ENCODE data around the gene MDH2. TPM values are rescaled to one million over a fixed set of nuclear protein-coding genes. Genes with fewer than 3 reads are reported as not detected.
"Not testable (repeated sequence)": the region's sequence is repeated elsewhere in the genome, so short reads cannot be mapped to it uniquely, and the experiment has no call there.

Gene MDH2
- total RNA-seq, 4 donors from 2014 or later: 24.3 to 88.4 (median 30.0) TPM

DNA sequence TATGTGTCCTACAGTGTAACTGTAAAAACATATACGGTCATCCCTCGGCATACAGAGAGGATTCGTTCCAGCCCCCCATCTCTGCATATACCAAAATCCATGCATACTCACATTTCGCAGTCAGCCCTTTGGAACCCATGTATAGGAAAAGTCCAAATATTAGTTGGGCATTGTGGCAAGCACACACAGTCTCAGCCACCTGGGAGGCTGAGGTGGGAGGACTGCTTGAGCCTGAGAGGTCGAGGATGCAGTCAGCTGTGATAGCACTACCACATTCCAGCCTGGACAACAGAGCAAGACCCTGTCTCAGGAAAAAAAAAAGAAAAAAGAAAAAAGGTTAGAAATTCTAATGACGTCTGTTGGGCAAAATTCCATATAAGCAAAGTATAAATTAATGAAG is 29.1 kb downstream of the MDH2 start:
- TF ChIP-seq, protein P1, sequence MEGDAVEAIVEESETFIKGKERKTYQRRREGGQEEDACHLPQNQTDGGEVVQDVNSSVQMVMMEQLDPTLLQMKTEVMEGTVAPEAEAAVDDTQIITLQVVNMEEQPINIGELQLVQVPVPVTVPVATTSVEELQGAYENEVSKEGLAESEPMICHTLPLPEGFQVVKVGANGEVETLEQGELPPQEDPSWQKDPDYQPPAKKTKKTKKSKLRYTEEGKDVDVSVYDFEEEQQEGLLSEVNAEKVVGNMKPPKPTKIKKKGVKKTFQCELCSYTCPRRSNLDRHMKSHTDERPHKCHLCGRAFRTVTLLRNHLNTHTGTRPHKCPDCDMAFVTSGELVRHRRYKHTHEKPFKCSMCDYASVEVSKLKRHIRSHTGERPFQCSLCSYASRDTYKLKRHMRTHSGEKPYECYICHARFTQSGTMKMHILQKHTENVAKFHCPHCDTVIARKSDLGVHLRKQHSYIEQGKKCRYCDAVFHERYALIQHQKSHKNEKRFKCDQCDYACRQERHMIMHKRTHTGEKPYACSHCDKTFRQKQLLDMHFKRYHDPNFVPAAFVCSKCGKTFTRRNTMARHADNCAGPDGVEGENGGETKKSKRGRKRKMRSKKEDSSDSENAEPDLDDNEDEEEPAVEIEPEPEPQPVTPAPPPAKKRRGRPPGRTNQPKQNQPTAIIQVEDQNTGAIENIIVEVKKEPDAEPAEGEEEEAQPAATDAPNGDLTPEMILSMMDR (IDR thresholded peaks at IDR 0.05): no peak
- TF ChIP-seq POLR2A (IDR thresholded peaks at IDR 0.05): no peak

DNA sequence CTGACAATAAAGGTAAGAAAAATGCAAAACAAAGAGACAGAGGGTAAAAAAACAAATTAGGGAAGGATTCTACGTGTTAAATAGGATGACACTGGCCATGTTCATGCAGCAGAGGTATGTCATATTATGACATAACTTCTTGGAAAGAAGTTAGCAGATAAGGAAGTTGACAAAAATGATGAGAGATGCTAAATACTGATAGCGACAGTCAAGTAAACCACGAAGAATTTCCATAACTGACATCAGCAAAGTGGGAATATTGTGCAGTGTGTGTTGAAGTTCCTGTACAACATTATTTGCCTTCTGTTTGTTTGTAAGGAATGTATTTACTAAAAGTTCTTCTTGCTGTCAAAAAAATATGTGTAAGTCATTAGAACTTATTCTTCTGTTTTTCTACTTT is 29.5 kb downstream of the MDH2 start:
- intact Hi-C loops (cut with DNase I; ENCODE audit: low total_unique reads): no loop called here
- no peaks in the 10 kb centered on the region for H3K36me3 ChIP-seq
- H3K27ac ChIP-seq: no peak overlapping the region
- TF ChIP-seq, protein P1 (IDR thresholded peaks at IDR 0.05): no peak
- DNase-seq: no peak
- no peak overlapping the region for H3K4me3 ChIP-seq
- H3K4me1 ChIP-seq: no peaks in the 10 kb centered on the region
- no peaks in the 10 kb centered on the region for H3K27me3 ChIP-seq
- no peaks in the 10 kb centered on the region for H3K9me3 ChIP-seq

More for the DNA sequence above, 29.1 kb downstream of the MDH2 start:
- H3K27ac ChIP-seq: no peak overlapping the region
- no peaks in the 10 kb centered on the region for H3K36me3 ChIP-seq
- intact Hi-C loops (cut with DNase I; ENCODE audit: low total_unique reads): no loop called here
- H3K4me3 ChIP-seq: no peak overlapping the region
- H3K4me1 ChIP-seq: no peaks in the 10 kb centered on the region
- no peaks in the 10 kb centered on the region for H3K27me3 ChIP-seq
- DNase-seq: no peak
- H3K9me3 ChIP-seq: no peaks in the 10 kb centered on the region

DNA sequence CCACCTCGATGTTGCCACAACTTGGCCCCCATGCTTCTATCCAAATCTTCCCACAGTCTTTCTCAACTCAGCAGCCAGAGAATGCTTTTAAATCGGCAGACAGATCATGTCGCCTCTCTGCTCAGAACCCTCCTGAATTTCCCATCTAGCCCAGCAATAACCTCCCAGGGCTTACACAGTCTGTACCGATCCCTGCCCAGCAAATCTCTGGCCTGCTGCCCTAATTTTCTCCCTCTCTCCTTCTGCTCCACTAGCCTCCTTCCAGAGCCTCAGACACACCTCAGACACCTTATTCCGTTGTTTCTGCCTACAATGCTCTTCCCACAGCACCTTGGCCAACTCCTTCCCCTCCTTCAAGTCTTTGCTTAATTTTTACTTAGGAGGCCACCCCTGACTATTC is 32.3 kb downstream of the MDH2 start:
- intact Hi-C loops (cut with DNase I; ENCODE audit: low total_unique reads): no loop called here
- DNase-seq: no peak
- Histone ChIP-seq H3K9me3 (no peaks in the 10 kb centered on the region), H3K27me3 (no peaks in the 10 kb centered on the region), H3K36me3 (no peaks in the 10 kb centered on the region), H3K4me1 (no peaks in the 10 kb centered on the region), H3K4me3 (no peak overlapping the region), H3K27ac (no peak overlapping the region)
- TF ChIP-seq, protein P1 (IDR thresholded peaks at IDR 0.05): no peak
- no peak for TF ChIP-seq POLR2A (IDR thresholded peaks at IDR 0.05)

DNA sequence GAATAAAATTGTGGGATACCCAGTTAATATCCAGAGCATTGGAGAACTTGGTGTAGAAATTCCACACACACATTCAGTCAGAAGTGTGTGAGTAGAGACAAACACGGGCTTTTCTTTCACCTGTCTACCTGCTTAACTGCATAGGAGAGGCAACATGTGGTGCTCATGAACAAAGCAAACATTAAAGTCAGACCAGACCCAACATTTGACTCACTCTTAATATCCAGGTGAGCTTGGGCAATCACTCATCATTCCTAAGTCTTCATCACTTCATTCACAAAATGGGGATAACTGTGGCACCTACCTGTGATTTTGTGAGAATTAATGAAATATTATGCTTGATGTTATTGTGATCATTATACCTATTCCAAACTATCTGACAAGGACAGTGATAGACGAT is 36.2 kb downstream of the MDH2 start:
- H3K4me3 ChIP-seq; H3K4me1 ChIP-seq; H3K27ac ChIP-seq; H3K9me3 ChIP-seq; intact Hi-C loops (cut with DNase I; ENCODE audit: low total_unique reads); DNase-seq; H3K36me3 ChIP-seq; H3K27me3 ChIP-seq: not testable (repeated sequence)

DNA sequence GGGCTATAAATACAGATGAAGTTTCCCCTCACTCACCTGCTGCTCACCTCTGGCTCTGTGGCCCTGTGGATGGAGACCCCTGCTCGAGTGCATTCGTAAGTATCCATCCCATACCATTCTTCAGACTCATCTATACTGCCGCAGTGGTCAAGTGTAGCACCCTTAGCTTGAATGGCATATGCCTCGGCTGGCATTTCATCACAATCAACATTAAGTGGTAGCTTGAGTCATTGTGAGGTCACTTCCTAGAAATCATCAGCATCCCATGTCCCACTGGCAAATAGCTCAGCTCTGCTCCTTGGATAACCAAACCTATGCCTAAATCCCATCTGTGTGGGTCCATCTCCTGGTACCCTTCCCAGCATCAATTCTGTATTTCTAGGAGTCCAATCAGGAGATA is 38.2 kb downstream of the MDH2 start:
- Histone ChIP-seq H3K4me1 (no peaks in the 10 kb centered on the region), H3K4me3 (no peak overlapping the region), H3K27ac (no peak overlapping the region), H3K36me3 (no peaks in the 10 kb centered on the region), H3K9me3 (no peaks in the 10 kb centered on the region), H3K27me3 (no peaks in the 10 kb centered on the region)
- TF ChIP-seq, protein P1 (IDR thresholded peaks at IDR 0.05): no peak
- no peak for TF ChIP-seq POLR2A (IDR thresholded peaks at IDR 0.05)
- DNase-seq: no peak
- intact Hi-C loops (cut with DNase I; ENCODE audit: low total_unique reads): no loop called here

DNA sequence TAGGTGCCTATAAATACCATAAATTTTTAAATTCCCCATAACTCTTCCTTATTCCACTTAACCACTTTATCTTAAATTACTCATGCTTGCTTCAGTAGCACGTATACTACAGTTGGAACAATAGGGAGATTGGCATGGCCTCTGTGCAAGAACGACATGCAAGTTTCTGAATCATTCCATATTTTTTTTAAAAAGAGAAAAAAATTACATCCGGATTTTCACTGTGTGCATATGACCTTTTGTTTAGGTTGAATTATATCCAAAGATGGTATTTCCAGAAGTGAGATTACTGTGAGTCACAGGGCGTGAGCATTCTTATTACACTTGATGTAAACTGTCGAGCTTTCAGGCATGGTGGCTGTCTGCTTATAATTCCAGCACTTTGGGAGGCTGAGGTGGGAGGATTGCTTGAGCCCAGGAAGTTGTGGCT is 39.5 kb downstream of the MDH2 start:
- intact Hi-C loops (cut with DNase I; ENCODE audit: low total_unique reads): not testable (repeated sequence)

More for the DNA sequence above, 39.5 kb downstream of the MDH2 start:
- H3K27ac ChIP-seq, H3K36me3 ChIP-seq, H3K27me3 ChIP-seq, DNase-seq, H3K4me1 ChIP-seq, H3K9me3 ChIP-seq, H3K4me3 ChIP-seq: not testable (repeated sequence)
